OCI-LY1 (cell line): Measurements from ENCODE around the gene CTDSP1.

ENCODE experiments used
- H2AFZ ChIP-seq: fragments of 200-600 bp; sonication (generic), shearing (Covaris generic); 2 replicates; pipeline ENCODE4 v1.6.0; 2014; ENCODE audit warnings: antibody characterized with exemption, mild to moderate bottlenecking, low read length
- H3F3A ChIP-seq: fragments of 200-600 bp; sonication (generic), shearing (Covaris generic); 2 replicates; pipeline ENCODE4 v1.6.0; 2014; ENCODE audit warnings: mild to moderate bottlenecking, antibody characterized with exemption, low read length, moderate library complexity; ENCODE audit not compliant: insufficient read depth
- H3K27ac ChIP-seq: fragments of 200-600 bp; sonication (generic); 2 replicates; pipeline ENCODE4 v1.5.1; 2014; ENCODE audit warnings: low read length, mixed run types, mild to moderate bottlenecking, low read depth; ENCODE audit not compliant: poor library complexity, severe bottlenecking
- H3K27me3 ChIP-seq: fragments of 200-600 bp; sonication (generic); 2 replicates; pipeline ENCODE4 v1.6.0; 2014; ENCODE audit warnings: antibody characterized with exemption, mild to moderate bottlenecking, low read length, moderate library complexity; ENCODE audit not compliant: insufficient read depth
- H3K36me3 ChIP-seq: fragments of 200-600 bp; sonication (generic); 2 replicates; pipeline ENCODE4 v1.6.1; 2014; ENCODE audit warnings: mild to moderate bottlenecking, antibody characterized with exemption, low read length, moderate library complexity, mixed read lengths; ENCODE audit not compliant: insufficient read depth
- H3K4me1 ChIP-seq: fragments of 200-600 bp; sonication (generic); 2 replicates; pipeline ENCODE4 v1.5.1; 2014; ENCODE audit warnings: mild to moderate bottlenecking, low read length, moderate library complexity; ENCODE audit not compliant: insufficient read depth, severe bottlenecking
- H3K4me2 ChIP-seq: fragments of 200-600 bp; sonication (generic), shearing (Covaris generic); 2 replicates; pipeline ENCODE4 v1.6.1; 2014; ENCODE audit warnings: low read length
- H3K4me3 ChIP-seq: fragments of 200-600 bp; sonication (generic); 2 replicates; pipeline ENCODE4 v1.5.1; 2014; ENCODE audit warnings: low read length, low read depth, mild to moderate bottlenecking, mixed read lengths; ENCODE audit not compliant: poor library complexity, severe bottlenecking
- H3K79me2 ChIP-seq: fragments of 200-600 bp; shearing (Covaris generic); 2 replicates; pipeline ENCODE4 v1.6.1; 2016; ENCODE audit warnings: mixed run types, low read length, mixed read lengths; ENCODE audit not compliant: insufficient read depth
- H3K9ac ChIP-seq: fragments of 200-600 bp; sonication (generic), shearing (Covaris generic); 2 replicates; pipeline ENCODE4 v1.6.1; 2014; ENCODE audit warnings: mild to moderate bottlenecking, low read length, mixed read lengths
- H3K9me2 ChIP-seq: fragments of 200-600 bp; sonication (generic), shearing (Covaris generic); 2 replicates; pipeline ENCODE4 v1.6.1; 2014; ENCODE audit warnings: low read depth, mild to moderate bottlenecking, low read length, mixed read lengths
- H3K9me3 ChIP-seq: fragments of 200-600 bp; shearing (Covaris generic); 2 replicates; pipeline ENCODE4 v1.6.1; 2014; ENCODE audit warnings: low read length, mixed read lengths
- H4K20me1 ChIP-seq: fragments of 200-600 bp; sonication (generic), shearing (Covaris generic); 2 replicates; pipeline ENCODE4 v1.6.0; 2016; ENCODE audit warnings: mild to moderate bottlenecking, low read length; ENCODE audit not compliant: insufficient read depth
- EZH2 ChIP-seq: fragments of 200-600 bp; sonication (generic), shearing (Covaris generic); IDR thresholded peaks from 2 replicates; pipeline ENCODE4 v1.8.0; 2017; ENCODE audit warnings: borderline replicate concordance, mixed run types, mild to moderate bottlenecking, antibody characterized with exemption, low read length, moderate library complexity, mixed read lengths
- TF ChIP-seq, protein P1 (sequence below): fragments of 200-600 bp; sonication (generic), shearing (Covaris generic); IDR thresholded peaks from 2 replicates; pipeline ENCODE4 v1.5.1; 2017; ENCODE audit warnings: mild to moderate bottlenecking, antibody characterized with exemption, low read length, moderate library complexity, mixed read lengths

The CTDSP1 gene

DNA sequence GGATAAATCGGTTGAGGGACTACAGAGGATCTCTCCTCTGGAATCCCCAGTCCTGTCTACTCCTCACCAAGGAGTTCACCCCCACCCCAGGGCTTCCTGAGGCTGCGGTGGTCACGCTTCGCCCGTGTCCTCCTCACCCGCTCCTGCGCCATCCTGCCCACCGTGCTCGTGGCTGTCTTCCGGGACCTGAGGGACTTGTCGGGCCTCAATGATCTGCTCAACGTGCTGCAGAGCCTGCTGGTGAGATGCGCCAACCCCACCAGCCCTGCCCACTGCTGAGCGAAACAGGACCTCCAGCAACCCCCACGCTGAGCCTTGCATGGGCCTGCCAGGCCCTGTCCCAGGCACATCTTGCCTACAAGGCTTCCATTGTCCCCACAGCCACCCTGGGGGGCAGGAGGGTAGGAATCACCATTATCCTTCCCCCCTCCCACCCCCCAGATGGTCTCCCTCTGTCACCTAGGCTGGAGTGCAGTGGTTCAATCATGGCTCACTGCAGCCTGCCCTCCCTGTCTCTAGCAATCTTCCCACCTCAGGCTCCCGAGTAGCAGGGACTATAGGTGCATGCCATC is 6.7 kb upstream of the CTDSP1 start:
- TF ChIP-seq EZH2, result no peak
- TF ChIP-seq, protein P1, sequence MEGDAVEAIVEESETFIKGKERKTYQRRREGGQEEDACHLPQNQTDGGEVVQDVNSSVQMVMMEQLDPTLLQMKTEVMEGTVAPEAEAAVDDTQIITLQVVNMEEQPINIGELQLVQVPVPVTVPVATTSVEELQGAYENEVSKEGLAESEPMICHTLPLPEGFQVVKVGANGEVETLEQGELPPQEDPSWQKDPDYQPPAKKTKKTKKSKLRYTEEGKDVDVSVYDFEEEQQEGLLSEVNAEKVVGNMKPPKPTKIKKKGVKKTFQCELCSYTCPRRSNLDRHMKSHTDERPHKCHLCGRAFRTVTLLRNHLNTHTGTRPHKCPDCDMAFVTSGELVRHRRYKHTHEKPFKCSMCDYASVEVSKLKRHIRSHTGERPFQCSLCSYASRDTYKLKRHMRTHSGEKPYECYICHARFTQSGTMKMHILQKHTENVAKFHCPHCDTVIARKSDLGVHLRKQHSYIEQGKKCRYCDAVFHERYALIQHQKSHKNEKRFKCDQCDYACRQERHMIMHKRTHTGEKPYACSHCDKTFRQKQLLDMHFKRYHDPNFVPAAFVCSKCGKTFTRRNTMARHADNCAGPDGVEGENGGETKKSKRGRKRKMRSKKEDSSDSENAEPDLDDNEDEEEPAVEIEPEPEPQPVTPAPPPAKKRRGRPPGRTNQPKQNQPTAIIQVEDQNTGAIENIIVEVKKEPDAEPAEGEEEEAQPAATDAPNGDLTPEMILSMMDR, result no peak
- peaks cover 21% of the 10 kb centered on the region for H3K4me1 ChIP-seq
- H3K9ac ChIP-seq, result no peak overlapping the region
- H4K20me1 ChIP-seq, result no peaks in the 10 kb centered on the region
- H3F3A ChIP-seq, result no peaks in the 10 kb centered on the region; the same call in 1 of the 2 replicates
- H3K4me3 ChIP-seq, result no peak overlapping the region
- no peaks in the 10 kb centered on the region; the same call in 1 of the 2 replicates for H3K27me3 ChIP-seq
- H3K9me3 ChIP-seq, result no peaks in the 10 kb centered on the region
- no peak overlapping the region for H3K4me2 ChIP-seq
- no peaks in the 10 kb centered on the region for H3K9me2 ChIP-seq
- no peak overlapping the region for H3K27ac ChIP-seq
- no peaks in the 10 kb centered on the region for H3K36me3 ChIP-seq
- no peaks in the 10 kb centered on the region for H3K79me2 ChIP-seq
- H2AFZ ChIP-seq, result no peak overlapping the region

DNA sequence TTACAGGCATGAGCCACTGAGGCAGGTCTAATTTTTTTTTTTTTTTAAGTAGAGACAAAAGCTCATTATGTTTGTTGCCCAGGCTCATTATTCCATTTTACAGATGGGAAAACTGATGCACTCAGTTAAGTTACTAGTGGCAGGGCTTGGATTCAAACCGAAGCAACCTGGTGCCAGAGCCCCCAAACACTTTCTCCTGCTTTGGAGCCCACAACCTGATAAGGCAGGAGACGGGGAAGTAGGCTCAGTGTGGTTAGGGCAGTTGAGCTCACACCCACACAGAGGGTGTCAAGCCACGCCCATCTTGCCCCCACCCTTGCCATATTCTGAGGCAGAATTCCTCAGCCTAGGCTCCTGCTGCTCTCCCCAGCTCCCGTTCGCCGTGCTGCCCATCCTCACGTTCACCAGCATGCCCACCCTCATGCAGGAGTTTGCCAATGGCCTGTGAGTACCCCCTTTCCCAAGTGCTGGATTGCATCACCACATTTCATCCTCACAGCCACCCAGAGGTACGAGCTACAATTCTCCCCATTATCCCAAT is 5.8 kb upstream of the CTDSP1 start:
- H3K27ac ChIP-seq, result no peak overlapping the region
- H3K4me1 ChIP-seq, result peaks cover 29% of the 10 kb centered on the region
- no peaks in the 10 kb centered on the region for H3K36me3 ChIP-seq
- H3F3A ChIP-seq, result no peaks in the 10 kb centered on the region; the same call in 1 of the 2 replicates
- no peak overlapping the region for H3K9ac ChIP-seq
- no peak for TF ChIP-seq EZH2
- TF ChIP-seq, protein P1, result no peak
- no peak overlapping the region for H2AFZ ChIP-seq
- H3K4me2 ChIP-seq, result no peak overlapping the region
- no peaks in the 10 kb centered on the region for H3K9me3 ChIP-seq
- no peaks in the 10 kb centered on the region for H4K20me1 ChIP-seq
- no peak overlapping the region for H3K4me3 ChIP-seq
- no peaks in the 10 kb centered on the region; the same call in 1 of the 2 replicates for H3K27me3 ChIP-seq
- no peaks in the 10 kb centered on the region for H3K79me2 ChIP-seq
- no peaks in the 10 kb centered on the region for H3K9me2 ChIP-seq

DNA sequence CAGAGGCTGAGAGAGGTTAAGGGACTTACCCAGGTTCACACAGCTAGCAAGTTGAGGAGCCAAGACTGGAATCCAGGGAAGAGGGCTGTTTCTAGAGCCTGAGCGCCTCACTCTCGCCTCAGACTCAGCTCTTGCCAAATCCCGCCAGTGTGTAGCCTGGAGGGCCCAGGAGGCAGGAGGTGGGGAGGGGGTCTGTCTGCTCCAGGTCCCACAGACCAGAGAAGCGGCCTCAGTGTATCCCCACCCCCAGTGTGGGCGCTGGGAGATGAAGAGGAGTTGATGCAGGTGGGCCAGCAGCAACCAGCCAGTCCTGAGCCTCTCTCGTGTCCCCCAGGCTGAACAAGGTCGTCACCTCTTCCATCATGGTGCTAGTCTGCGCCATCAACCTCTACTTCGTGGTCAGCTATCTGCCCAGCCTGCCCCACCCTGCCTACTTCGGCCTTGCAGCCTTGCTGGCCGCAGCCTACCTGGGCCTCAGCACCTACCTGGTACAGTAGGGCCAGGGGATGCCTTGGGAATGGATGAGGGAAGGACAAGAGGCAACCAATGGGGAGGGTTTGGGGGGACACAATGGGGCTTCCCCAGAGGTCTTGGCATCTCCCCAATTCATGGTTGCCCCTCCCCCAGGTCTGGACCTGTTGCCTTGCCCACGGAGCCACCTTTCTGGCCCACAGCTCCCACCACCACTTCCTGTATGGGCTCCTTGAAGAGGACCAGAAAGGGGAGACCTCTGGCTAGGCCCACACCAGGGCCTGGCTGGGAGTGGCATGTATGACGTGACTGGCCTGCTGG is 5.2 kb upstream of the CTDSP1 start:
- no peaks in the 10 kb centered on the region; the same call in 1 of the 2 replicates for H3K27me3 ChIP-seq
- H2AFZ ChIP-seq, result no peak overlapping the region
- no peaks in the 10 kb centered on the region for H3K9me3 ChIP-seq
- no peaks in the 10 kb centered on the region for H3K79me2 ChIP-seq
- no peaks in the 10 kb centered on the region for H3K36me3 ChIP-seq
- no peaks in the 10 kb centered on the region for H3K9me2 ChIP-seq
- H3K4me2 ChIP-seq, result no peak overlapping the region
- no peak for TF ChIP-seq EZH2
- TF ChIP-seq, protein P1, result no peak
- no peak overlapping the region for H3K27ac ChIP-seq
- H4K20me1 ChIP-seq, result no peaks in the 10 kb centered on the region
- H3K4me1 ChIP-seq, result peaks cover 34% of the 10 kb centered on the region
- H3K9ac ChIP-seq, result no peak overlapping the region
- H3K4me3 ChIP-seq, result no peak overlapping the region
- H3F3A ChIP-seq, result no peaks in the 10 kb centered on the region; the same call in 1 of the 2 replicates
